SHP77 treated with DMSO at 0.1 percent for 48 hours (cell line): ENCODE data around the gene PEX26.
"Not testable (repeated sequence)": the region's sequence is repeated elsewhere in the genome, so short reads cannot be mapped to it uniquely, and the experiment has no call there.

Experiments
- DNase-seq: peaks from one replicate; lab custom pipeline; 2025; lab: John Stamatoyannopoulos, UW

PEX26 gene

GRCh38 chr22:18119409-18120110 is 41.8 kb downstream of the PEX26 start:
- no peak for DNase-seq

- DNase-seq: no peak
Observed at GRCh38 chr22:18120857-18121256, 43.1 kb downstream of the PEX26 start.

- no peak for DNase-seq
Observed at GRCh38 chr22:18121506-18121905, 43.7 kb downstream of the PEX26 start.

- no peak for DNase-seq
Observed at GRCh38 chr22:18121954-18122554, 44.3 kb downstream of the PEX26 start.

DNA sequence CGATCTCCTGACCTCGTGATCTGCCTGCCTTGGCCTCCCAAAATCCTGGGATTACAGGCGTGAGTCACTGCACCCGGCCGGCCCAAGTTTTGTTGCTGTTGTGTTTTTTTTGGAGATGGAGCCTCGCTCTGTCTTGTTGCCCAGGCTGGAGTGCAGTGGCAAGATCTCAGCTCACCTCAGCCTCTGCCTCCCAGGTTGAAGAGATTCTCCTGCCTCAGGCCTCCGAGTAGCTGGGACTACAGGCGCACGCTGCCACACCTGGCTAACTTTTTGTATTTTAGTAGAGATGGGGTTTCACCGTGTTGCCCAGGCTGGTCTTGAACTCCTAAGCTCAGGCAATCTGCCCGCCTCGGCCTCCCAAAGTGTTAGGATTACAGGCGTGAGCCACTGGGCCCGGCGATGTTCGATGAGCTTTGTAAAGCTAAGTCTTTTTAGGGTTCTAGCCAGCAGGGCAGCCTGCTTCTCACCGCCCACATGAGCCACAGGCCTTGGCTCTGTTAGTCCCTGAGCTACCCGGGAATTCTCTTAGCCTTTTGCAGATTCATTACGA is 45.8 kb downstream of the PEX26 start:
- not testable (repeated sequence) for DNase-seq

DNA sequence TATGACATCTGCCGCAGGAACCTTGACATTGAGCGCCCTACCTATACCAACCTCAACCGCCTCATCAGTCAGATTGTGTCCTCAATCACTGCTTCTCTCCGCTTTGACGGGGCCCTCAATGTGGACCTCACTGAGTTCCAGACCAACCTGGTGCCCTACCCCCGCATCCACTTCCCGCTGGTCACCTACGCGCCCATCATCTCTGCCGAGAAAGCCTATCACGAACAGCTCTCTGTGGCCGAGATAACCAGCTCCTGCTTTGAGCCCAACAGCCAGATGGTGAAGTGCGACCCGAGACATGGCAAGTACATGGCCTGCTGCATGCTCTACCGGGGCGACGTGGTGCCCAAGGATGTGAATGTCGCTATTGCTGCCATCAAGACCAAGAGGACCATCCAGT is 48.8 kb downstream of the PEX26 start:
- DNase-seq: no peak

GRCh38 chr22:18130018-18130417 is 52.2 kb downstream of the PEX26 start:
- no peak for DNase-seq

DNA sequence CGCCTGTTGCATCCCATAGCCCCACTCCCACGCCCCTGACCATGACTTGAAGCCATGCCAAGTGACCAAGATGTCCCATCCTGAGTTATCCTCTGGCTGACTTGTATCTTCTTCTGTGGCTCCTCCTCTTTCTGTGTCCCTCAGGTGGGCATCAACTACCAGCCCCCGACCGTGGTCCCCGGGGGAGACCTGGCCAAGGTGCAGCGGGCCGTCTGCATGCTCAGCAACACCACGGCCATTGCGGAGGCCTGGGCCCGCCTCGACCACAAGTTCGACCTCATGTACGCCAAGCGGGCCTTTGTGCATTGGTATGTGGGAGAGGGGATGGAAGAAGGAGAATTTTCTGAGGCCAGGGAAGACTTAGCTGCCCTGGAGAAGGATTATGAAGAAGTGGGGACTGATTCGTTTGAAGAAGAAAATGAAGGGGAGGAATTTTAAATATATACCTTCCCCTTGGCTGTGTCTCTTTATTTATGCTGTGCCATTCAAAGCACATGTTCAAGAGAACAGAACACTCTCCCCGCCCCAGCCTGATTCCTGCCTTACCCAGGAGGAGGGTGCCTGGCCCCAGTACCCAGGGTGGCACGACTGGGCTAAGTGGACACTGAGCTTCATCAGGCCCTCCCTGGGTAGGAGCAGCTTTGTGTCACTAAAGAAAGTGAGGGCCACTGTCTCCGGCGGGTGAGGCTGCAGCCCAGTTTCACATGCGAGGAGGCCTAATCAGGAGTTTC is 53.1 kb downstream of the PEX26 start:
- no peak for DNase-seq

GRCh38 chr22:18133452-18133851 is 55.7 kb downstream of the PEX26 start:
- DNase-seq: no peak

- no peak for DNase-seq
Observed at GRCh38 chr22:18136563-18137320, 59.0 kb downstream of the PEX26 start.

- not testable (repeated sequence) for DNase-seq
Observed at GRCh38 chr22:18141004-18141403, 63.2 kb downstream of the PEX26 start.

DNA sequence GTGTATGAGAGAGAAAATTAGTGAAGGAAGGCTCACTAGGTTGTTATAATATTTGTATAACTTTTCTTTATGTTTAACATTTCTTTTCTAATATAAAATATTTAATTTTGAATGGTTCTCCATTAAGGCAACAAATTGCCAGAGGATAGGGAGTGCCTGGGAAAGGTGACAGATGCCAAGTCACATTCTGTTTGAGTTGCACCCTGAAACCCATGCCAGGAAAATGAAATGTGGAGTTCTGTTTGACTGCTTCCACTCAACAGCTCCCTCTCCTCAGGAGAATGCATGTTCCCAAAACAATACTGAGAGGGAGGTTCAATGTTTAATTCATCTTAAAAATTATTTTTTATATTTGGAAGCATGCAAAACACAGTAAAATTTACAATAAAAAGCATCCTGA is 66.3 kb downstream of the PEX26 start:
- DNase-seq: no peak

GRCh38 chr22:18145676-18146388 is 68.0 kb downstream of the PEX26 start:
- DNase-seq: no peak

- no peak for DNase-seq
Observed at GRCh38 chr22:18146389-18146753, 68.6 kb downstream of the PEX26 start.

DNA sequence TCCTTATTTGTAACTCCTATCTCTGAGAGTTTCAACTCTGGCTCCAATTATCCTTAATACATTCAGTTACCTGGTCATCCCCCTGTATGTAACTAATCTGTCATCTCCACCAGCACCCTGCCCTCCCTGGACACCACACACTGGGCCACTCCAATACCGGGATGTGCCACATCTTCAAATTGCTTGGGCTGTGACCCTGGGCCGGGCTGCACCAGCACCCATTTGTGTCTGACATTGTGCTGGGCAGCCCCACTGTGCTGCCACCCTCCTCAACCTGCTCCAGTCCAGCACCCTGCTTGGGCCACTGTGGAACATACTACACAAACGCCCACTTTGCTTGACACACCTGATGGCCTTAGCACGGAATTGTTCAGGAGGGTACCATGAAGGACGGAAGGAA is 70.0 kb downstream of the PEX26 start:
- DNase-seq: no peak

- DNase-seq: no peak
Observed at GRCh38 chr22:18148293-18148965, 70.6 kb downstream of the PEX26 start.

DNA sequence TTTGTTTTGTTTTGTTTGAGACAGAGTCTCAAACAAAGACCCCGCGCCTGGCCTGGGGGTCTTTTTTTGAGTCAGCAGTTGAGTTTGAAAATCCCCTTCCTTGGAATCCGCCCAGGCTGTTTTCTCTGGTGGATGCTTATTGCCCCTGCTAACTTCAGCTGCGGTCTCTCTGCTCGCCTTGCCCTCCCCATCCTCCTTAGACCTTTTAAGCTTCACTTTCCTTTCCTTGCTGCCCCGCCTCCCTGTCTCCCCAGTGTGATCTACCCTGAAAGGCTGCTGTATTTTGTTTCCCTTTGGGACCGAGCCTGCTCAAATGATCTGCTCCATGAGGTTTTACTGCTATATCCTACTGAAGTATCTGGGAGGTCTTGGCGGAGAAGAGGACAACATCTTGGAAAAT is 74.7 kb downstream of the PEX26 start:
- no peak for DNase-seq

GRCh38 chr22:18154821-18155390 is 77.1 kb downstream of the PEX26 start:
- no peak for DNase-seq
